Measurements from ENCODE around the gene TRIM38. TPM values are rescaled to one million over a fixed set of nuclear protein-coding genes. Genes with fewer than 3 reads are reported as not detected.

The TRIM38 gene
- total and polyA plus RNA-seq, 2 of the 13 experiments (the other 11 are each of a cell fraction or from before 2014, with no cell fraction given): 2.5 to 3.1 TPM

GRCh38 chr6:25943887-25944286, 18.7 kb upstream of the TRIM38 start:
- TF ChIP-seq CEBPB (IDR thresholded peaks at IDR 0.05; ENCODE audit: borderline replicate concordance, low read depth, low read length): peak; percentile 45; the same call in 1 of the 2 replicates
- peak; percentile 78 for TF ChIP-seq ATF7 (IDR thresholded peaks at IDR 0.05)
- no peak for TF ChIP-seq ATF7 (CRISPR knock-in tag; IDR thresholded peaks at IDR 0.05)
- TF ChIP-seq ZNF552 (CRISPR knock-in tag; IDR thresholded peaks at IDR 0.05; ENCODE audit: borderline replicate concordance): no peak
- TF ChIP-seq UBTF (CRISPR knock-in tag; IDR thresholded peaks at IDR 0.05): no peak
- TF ChIP-seq ZNF407 (CRISPR knock-in tag; IDR thresholded peaks at IDR 0.05; ENCODE audit: not compliant biosample characterization): no peak
- no peak for TF ChIP-seq TIGD3 (CRISPR knock-in tag; IDR thresholded peaks at IDR 0.05; ENCODE audit: borderline replicate concordance)
- in situ Hi-C loops (cut with HindIII; ENCODE audit: extremely low pct_ligation_motif_present, low pct_unique_long_range_greater_than_20kb): loop anchor here (5.0 kb wide), 1 partner anchor 152 kb away; no protein-coding TSS in a partner anchor
- H3K27ac ChIP-seq (ENCODE audit: extremely low read length, insufficient read depth, low read length): no peak overlapping the region
- H2AFZ ChIP-seq (ENCODE audit: low read length): no peak overlapping the region
- FAIRE-seq (no peak), DNase-seq (ENCODE audit: low spot score) (no peak), ATAC-seq (no peak)
- intact Hi-C loops (cut with micrococcal nuclease; ENCODE audit: unreplicated experiment): loop anchor here (2.0 to 10.0 kb wide), 6 partner anchors 43 to 719 kb away; partner anchors contain the start of genes CARMIL1 and SLC17A1
- H4K20me1 ChIP-seq (ENCODE audit: insufficient read depth, low read length): no peaks in the 10 kb centered on the region
- no peaks in the 10 kb centered on the region for H3K79me2 ChIP-seq (ENCODE audit: insufficient read depth, low read length)
- 60% methylated on average over 1 of the region's 1 CpG for WGBS (ENCODE audit: low lambda C conversion rate)
- ChIA-PET POLR2A (interaction anchor here (0.6 to 1.7 kb wide), 4 partner anchors 16 to 1142 kb away, joined by 3 to 6 read pairs (median 4); no protein-coding TSS in a partner anchor), CTCF (ENCODE audit: low intra/inter-chr PET ratio, low total read pairs) (no interaction called here)
- peaks cover 6% of the 10 kb centered on the region; the same call in 1 of the 2 replicates for H3K9me3 ChIP-seq (ENCODE audit: low read length)
- no peak overlapping the region for H3K4me2 ChIP-seq (ENCODE audit: low read depth, low read length)
- no TSS peak for BruUV-seq (replicated peaks)
- no peak overlapping the region for H3K4me3 ChIP-seq (replicated peaks in 1 of 3; ENCODE audit: insufficient read depth in 1 of 3, low read depth in 2 of 3, low read length in 3 of 3)
- no peak overlapping the region for H3K9ac ChIP-seq (ENCODE audit: insufficient read depth, low read depth, low read length)
- H3K36me3 ChIP-seq (replicated peaks in 1 of 2; ENCODE audit: control insufficient read depth in 1 of 2, insufficient read depth in 2 of 2, low read length in 2 of 2): no peaks in the 10 kb centered on the region
- peaks cover 30% of the 10 kb centered on the region for H3K4me1 ChIP-seq (ENCODE audit: insufficient read depth, low read length)
- no peaks in the 10 kb centered on the region for H3K27me3 ChIP-seq (ENCODE audit: control insufficient read depth in 1 of 2, insufficient read depth in 2 of 2, low read length in 2 of 2)
